ENCODE measurements around the gene NCOA4.
"Not testable (repeated sequence)": the region's sequence is repeated elsewhere in the genome, so short reads cannot be mapped to it uniquely, and the experiment has no call there.

The NCOA4 gene

DNA sequence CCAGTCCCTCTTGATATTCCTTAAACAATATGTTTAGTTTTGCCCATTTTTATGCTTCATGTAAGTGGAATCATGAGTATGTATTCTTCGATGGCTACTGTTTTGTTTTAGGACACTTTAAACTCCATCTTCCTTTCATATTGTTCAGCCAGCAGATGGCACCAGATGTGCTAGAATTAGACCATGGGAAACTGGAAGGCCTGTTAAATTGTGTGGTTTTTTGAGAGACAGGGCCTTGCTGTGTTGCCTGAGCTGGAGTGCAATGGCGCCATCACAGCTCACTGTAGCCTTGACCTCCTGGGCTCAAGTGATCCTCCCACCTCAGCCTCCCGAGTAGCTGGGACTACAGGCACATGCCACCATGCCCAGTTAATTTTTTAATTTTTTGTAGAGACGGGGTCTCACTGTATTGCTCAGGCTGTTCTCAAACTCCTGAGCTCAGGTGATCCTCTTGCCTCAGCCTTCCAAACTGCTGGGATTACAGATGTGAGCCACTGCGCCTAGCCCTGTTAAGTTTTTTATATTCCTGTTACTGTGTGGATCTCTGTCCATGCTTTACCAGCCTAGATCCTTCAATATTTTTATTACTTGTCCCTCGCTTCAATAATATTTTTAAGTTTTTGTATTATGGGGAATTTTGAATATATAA is 46.8 kb downstream of the NCOA4 start:
- DNase-seq (ENCODE audit: low read depth in 2 of 2): peak in 1 of 2 donors; percentile 6

DNA sequence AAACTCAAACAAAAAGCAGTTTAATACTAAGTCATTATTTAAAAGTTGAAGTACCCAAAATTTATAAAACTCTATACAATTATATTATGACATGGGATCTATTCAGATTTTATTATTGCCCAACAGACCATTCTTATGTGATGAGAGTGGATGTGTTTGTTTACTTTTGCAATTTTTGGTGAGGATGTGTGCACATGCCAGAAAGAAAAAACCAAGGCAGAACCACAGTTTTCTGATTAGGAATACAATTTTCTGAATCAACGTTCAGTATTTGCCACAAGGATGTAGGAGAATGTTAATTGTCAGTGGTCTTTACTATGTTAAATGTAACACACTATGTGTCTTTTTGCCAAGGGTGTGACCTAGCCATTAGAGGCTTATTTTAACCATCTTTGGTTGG is 49.1 kb downstream of the NCOA4 start:
- not testable (repeated sequence) for DNase-seq (ENCODE audit: low read depth in 2 of 2)

GRCh38 chr10:45978554-45978953 is 51.9 kb downstream of the NCOA4 start:
- DNase-seq (ENCODE audit: low read depth in 2 of 2): not testable (repeated sequence)

DNA sequence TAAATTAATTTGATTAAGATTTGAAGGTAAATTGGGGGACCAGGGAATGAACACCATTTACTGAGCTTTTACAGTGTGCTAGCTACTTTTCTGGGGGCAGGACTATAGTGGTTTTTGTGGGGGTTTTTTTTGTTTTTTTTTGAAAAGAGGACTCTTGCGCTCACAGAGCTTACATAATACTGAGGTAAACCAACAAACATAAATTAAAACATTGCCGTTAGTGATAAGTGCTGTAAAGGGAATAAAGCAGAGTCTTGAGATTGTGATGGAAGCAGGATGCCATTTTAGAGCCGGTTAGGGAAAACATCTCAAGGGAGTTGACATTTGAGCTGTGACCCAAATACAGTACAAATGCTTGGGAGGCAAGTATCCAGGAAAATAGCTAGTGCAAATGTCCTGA is 56.4 kb downstream of the NCOA4 start:
- DNase-seq (ENCODE audit: low read depth in 2 of 2): not testable (repeated sequence)

DNA sequence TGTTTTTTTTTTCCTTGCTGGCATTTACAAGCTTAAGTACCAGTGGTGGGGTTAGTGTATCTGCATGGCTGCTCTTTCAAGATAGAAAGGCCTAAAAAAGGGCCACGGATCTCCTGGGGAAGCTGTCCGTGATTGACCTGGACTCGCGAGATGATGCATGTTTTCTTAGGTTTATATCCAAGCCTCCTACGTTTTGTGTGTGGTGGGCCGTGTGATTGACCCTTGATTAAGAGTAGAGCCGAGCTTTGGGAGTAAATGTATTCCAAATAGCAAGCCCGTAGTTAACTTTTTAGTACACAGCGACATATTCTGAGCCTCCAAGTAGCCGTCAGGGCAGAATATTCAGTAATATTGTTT is 57.6 kb downstream of the NCOA4 start:
- DNase-seq (ENCODE audit: low read depth in 2 of 2): not testable (repeated sequence)

- DNase-seq (ENCODE audit: low read depth in 2 of 2): peak; percentile 77 to 82
These were observed 58.2 kb downstream of the NCOA4 start, which contains the start of gene TIMM23 for GRCh38 chr10:45972106-45972812. Gene TIMM23, plus strand, starts transcription at chr10:45972489. Its CDS starts 136 bp downstream, at chr10:45972625.

GRCh38 chr10:45971742-45972105 is 58.7 kb downstream of the NCOA4 start:
- DNase-seq (ENCODE audit: low read depth in 2 of 2): not testable (repeated sequence)

- not testable (repeated sequence) for DNase-seq (ENCODE audit: low read depth in 2 of 2)
These were observed 59.4 kb downstream of the NCOA4 start for GRCh38 chr10:45971019-45971418.

DNA sequence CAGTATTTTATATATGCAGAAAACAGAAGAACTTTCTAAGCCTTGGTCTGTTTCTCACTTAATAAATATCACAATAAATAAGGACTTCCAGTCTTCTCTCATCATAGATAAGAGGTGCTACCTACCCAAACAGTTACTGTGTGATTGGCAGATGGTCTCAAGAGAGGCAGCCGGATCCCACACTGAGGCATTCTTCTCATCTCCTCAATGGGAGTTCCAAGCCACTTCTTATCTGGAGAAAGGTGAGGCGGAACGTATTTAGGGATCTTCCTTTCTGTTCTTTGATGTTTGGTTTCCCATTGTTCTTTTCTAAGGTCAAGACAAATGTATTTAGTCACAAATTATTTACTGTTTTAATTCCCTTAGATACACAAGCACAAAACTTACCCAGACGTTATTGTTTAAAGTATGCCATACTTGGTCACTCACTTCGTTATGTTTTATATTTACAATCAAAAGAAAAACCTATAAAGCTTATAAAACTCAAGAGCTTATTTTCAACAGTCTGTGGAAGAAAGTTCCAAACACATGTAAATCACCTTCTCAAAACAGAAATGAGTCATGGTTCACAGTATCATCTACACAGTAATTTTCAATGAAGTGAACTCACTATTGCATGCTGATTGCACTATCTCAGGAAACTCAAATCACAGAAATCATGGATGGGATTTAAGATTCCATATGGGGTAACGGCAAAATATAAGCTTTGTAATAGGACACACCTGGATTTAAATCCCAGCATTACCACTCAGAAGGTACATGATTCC is 67.6 kb downstream of the NCOA4 start:
- DNase-seq (ENCODE audit: low read depth in 2 of 2): not testable (repeated sequence)

DNA sequence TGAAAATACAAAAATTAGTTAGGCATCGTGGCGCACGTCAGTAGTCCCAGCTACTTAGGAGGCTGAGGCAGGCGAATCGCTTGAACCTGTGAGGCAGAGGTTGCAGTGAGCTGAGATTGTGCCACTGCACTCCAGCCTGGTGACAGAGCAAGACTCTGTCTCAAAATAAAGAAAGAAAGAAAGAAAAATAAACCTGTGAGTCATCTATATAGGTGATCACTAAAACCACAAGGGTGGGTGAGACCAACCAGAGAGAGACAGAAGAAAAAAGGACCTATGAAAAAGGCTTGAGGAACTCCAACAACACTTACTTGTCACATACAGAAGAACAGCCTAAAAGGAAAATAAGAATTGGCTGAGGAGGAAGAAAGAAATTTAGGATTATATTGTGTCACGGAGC is 72.5 kb downstream of the NCOA4 start:
- DNase-seq (ENCODE audit: low read depth in 2 of 2): not testable (repeated sequence)

GRCh38 chr10:45956634-45957033 is 73.8 kb downstream of the NCOA4 start:
- DNase-seq (ENCODE audit: low read depth in 2 of 2): not testable (repeated sequence)
